Natural killer cell (primary cell): ENCODE results near the gene NEDD4L. TPM values are rescaled to one million over a fixed set of nuclear protein-coding genes. Genes with fewer than 3 reads are reported as not detected.

ENCODE experiments used
- ATAC-seq, 3 donors: fragments of 150-1000 bp in 2 of 3; fragments of 200-7000 bp in 1 of 3; cut with Tn5 transposase; 1 replicate in 1 of 3; 2 replicates in 2 of 3; pipeline ENCODE4 v1.10.0; 2021; ENCODE audit warnings: mild to moderate bottlenecking in 2 of 3, moderate library complexity in 2 of 3
- DNase-seq, 2 donors: peaks; one replicate each; pipeline versions ENCODE4 v3.0.0 to v3.0.0-alpha.2; 2013 to 2021; ENCODE audit warnings: mixed read lengths in 1 of 2
- H3K27ac ChIP-seq: one replicate; pipeline ENCODE4 v1.5.1; 2013; ENCODE audit warnings: mild to moderate bottlenecking, low read length
- H3K27me3 ChIP-seq: one replicate; pipeline ENCODE4 v1.6.1; 2013; ENCODE audit warnings: low read length; ENCODE audit not compliant: control insufficient read depth, insufficient read depth
- H3K36me3 ChIP-seq: one replicate; pipeline ENCODE4 v1.6.1; 2013; ENCODE audit warnings: low read length; ENCODE audit not compliant: control insufficient read depth, insufficient read depth
- H3K4me1 ChIP-seq: one replicate; pipeline ENCODE4 v1.6.1; 2013; ENCODE audit warnings: low read length; ENCODE audit not compliant: control insufficient read depth, insufficient read depth
- H3K4me3 ChIP-seq: one replicate; pipeline ENCODE4 v1.5.1; 2013; ENCODE audit warnings: low read length
- H3K9me3 ChIP-seq: one replicate; pipeline ENCODE4 v1.6.1; 2013; ENCODE audit warnings: low read length; ENCODE audit not compliant: control insufficient read depth, insufficient read depth
- H3K27ac Mint-ChIP-seq, 2 donors: one replicate each; pipeline ENCODE4 v1.8.0; 2022; ENCODE audit warnings: mild to moderate bottlenecking in 2 of 2, mixed read lengths in 2 of 2, moderate library complexity in 1 of 2
- H3K27me3 Mint-ChIP-seq, 2 donors: one replicate each; pipeline ENCODE4 v1.8.0; 2022; ENCODE audit warnings: low read depth in 2 of 2, mixed read lengths in 2 of 2
- H3K36me3 Mint-ChIP-seq: one replicate; pipeline ENCODE4 v1.8.0; 2022; ENCODE audit warnings: mixed read lengths
- H3K4me1 Mint-ChIP-seq, 2 donors: one replicate each; pipeline ENCODE4 v1.8.0; 2022; ENCODE audit warnings: mixed read lengths in 2 of 2
- H3K4me3 Mint-ChIP-seq: one replicate; pipeline ENCODE4 v1.8.0; 2022; ENCODE audit warnings: mild to moderate bottlenecking, moderate library complexity, mixed read lengths
- H3K9me3 Mint-ChIP-seq, 2 donors: one replicate each; pipeline ENCODE4 v1.8.0; 2022; ENCODE audit warnings: mixed read lengths in 2 of 2
- CTCF ChIP-seq: fragments of 200-600 bp; IDR thresholded peaks from one replicate; pipeline ENCODE4 v1.8.0; 2022; ENCODE audit warnings: antibody characterized with exemption
- WGBS: methylation state at CpG from one replicate; pipeline ENCODE4 v1.1.7; 2013; ENCODE audit warnings: missing lambda C conversion rate; ENCODE audit not compliant: insufficient coverage; 5-methylcytosine and 5-hydroxymethylcytosine counted together
- intact Hi-C: fragments of 100-400 bp; cut with micrococcal nuclease; formaldehyde crosslinking; loops from one replicate; pipeline ENCODE4 v1.14.2; 2022
- total RNA-seq, 4 donors: library from RNA; stranded (reverse); fragments of 120-200 nt in 1 of 4; gene quantifications; one replicate each; pipeline versions ENCODE4 v1.2.3 to v1.2.4, GENCODE V29; 2013 to 2022

Gene NEDD4L
- total RNA-seq, 3 donors from 2014 or later (not counting 1 experiment from before 2014, with no cell fraction given), result 3.4 to 15.3 (median 14.3) TPM

DNA sequence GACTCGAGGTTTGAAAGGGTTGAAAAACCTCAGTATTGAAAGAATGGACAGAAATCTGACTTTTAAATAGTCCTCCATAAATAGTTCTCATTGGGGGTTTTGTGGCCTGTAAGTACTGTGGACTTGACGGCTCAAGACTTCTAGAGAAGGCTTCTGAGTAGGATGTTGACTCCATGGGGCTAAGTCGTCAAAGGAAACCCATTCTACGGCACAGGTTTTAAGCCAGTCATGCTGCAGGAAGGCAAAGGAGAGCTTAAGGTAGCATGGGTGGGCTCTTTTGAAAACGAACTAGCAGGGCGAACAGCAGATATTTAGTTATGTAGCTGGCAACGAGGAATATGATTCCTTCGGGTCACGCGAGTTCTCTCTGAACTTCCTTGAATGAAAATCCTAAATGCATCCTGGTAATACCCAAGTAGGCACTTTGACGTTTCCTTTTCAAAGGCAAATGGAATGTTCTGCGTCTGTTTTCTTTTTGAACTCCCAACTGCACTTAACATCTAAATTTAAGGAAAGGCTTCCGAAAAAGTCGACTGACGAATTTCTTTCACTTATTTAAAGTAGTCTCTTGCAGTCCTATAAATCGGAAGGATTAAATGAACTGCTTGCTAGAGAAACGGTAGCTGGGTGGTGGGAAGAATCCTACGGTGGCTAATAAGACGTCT, 1.1 kb upstream of the NEDD4L start:
- no peaks in the 10 kb centered on the region for H3K36me3 Mint-ChIP-seq
- H3K27me3 ChIP-seq, result no peaks in the 10 kb centered on the region
- peaks cover 14% of the 10 kb centered on the region for H3K4me1 ChIP-seq
- WGBS, result 6% methylated on average over 16 of the region's 19 CpGs
- H3K9me3 ChIP-seq, result no peaks in the 10 kb centered on the region
- peak overlapping the region; percentile 69 for H3K4me3 ChIP-seq
- no peak overlapping the region for H3K27ac ChIP-seq
- peak overlapping the region; percentile 9 to 64 for H3K27ac Mint-ChIP-seq
- peak overlapping the region; percentile 89 for H3K4me3 Mint-ChIP-seq
- no peaks in the 10 kb centered on the region for H3K36me3 ChIP-seq
- H3K27me3 Mint-ChIP-seq, result peaks cover 13 to 24% of the 10 kb centered on the region in 2 donors
- DNase-seq (peak in 1 of 2 donors; percentile 40), ATAC-seq (no peak)
- intact Hi-C loops, result loop anchor here (1.0 to 5.0 kb wide), 3 partner anchors 79 to 137 kb away; no protein-coding TSS in a partner anchor
- TF ChIP-seq CTCF, result no peak
- H3K4me1 Mint-ChIP-seq, result peaks cover 20 to 30% of the 10 kb centered on the region in 2 donors
- no peaks in the 10 kb centered on the region for H3K9me3 Mint-ChIP-seq

DNA sequence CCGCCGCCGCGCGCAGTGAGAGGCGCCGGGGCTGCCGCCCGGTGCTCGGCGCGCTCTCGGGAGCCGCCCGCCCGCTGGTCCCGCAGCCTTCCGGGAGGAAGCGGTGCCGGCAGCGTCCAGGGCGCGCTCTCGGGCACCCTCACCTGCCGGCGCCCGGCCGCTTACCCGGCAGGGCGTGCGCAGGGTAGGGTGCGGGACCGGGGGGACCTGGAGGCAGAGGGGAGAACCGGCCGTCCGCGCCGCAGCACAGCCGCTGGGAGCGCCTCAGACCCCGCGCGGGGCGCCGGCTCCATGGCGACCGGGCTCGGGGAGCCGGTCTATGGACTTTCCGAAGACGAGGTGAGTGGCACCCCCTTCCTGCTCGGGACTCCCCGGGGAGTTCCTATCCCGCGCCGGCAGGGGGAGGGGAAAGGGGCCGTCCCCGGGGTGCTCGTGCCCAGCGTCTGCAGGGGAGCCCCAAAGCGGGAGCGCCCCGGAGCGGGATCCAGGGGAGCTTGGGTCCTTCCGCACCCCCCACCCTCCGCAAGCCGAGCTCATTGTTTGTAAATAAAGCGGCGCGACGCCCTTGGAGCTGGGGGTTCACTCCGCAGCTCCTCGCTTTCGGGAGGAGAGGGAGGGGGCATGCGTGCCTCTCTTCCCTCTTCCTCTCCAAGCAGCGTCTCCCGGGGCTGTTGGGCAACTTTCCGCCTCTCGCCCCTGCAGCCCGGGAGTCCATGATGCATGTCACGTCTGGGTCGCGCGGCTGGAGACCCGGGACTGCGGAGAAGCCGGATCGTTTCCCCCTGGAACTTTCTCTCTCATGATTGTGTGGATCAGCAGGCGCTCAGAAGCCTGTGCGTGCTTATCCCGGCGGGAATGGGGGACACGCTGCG, 580 bp downstream of the NEDD4L start:
- peaks cover 10 to 12% of the 10 kb centered on the region in 2 donors for H3K27me3 Mint-ChIP-seq
- peak; percentile 36 to 56 (median 42) for ATAC-seq
- under 1% methylated on average over 94 of the region's 94 CpGs for WGBS
- peak overlapping the region; percentile 38 to 63 for H3K27ac Mint-ChIP-seq
- peaks cover 20 to 30% of the 10 kb centered on the region in 2 donors for H3K4me1 Mint-ChIP-seq
- Histone ChIP-seq H3K27me3 (no peaks in the 10 kb centered on the region), H3K9me3 (no peaks in the 10 kb centered on the region), H3K4me3 (peak overlapping the region; percentile 58), H3K4me1 (peaks cover 14% of the 10 kb centered on the region), H3K27ac (no peak overlapping the region), H3K36me3 (no peaks in the 10 kb centered on the region)
- intact Hi-C loops, result loop anchor here (5.0 kb wide), 1 partner anchor 93 kb away; no protein-coding TSS in a partner anchor
- no peaks in the 10 kb centered on the region for H3K36me3 Mint-ChIP-seq
- H3K9me3 Mint-ChIP-seq, result no peaks in the 10 kb centered on the region
- H3K4me3 Mint-ChIP-seq, result peak overlapping the region; percentile 95
- no peak for TF ChIP-seq CTCF
- DNase-seq, result peak; percentile 42 to 72

DNA sequence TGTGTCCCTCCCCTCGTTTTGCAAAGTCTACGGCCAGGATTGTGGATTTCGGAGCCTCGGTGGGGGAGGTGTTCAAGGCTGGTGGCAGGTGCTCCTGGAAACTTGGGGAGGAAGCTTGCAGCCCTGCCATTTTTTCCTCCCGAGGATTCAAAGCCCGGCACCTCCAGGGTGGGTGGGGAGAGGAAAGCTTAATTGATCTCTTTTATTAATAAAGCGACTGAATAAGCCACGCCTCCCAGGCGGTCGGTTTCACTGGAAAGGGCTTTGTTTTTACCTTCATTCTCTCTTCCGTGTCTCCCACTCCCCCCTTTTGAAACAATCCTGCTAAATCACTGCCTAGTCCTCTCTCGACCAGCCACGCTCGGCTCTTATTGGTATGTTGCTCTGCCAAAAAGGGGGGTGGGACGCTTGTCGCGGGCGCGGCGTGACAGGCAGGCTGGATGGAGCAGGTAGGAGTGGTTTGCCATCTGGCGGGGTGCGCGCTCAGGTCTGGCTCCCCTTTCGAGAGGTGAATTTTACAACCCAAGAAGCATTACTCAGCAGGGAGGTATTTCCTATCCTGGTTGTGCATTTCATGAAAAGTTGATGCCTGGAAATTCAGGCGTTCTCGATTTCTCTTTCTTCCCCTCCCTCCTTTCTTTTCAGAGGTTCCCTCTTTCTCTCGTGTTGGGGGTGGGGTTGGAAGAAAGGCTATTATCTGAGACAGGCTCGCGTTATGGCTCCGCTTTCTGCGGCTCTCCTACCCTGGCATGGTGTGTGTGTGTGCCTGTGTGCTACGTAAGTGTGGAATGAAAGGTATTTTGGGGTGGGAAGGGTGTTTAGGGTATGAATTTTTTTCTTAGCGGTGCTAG, 1.4 kb downstream of the NEDD4L start:
- peaks cover 10 to 12% of the 10 kb centered on the region in 2 donors for H3K27me3 Mint-ChIP-seq
- H3K4me3 ChIP-seq, result peak overlapping the region; percentile 58
- peak; percentile 20 to 56 for DNase-seq

More for the DNA sequence above, 1.4 kb downstream of the NEDD4L start:
- Mint-ChIP-seq H3K4me1 (peaks cover 20 to 30% of the 10 kb centered on the region in 2 donors), H3K9me3 (no peaks in the 10 kb centered on the region), H3K4me3 (peak overlapping the region; percentile 95), H3K36me3 (no peaks in the 10 kb centered on the region), H3K27ac (peak overlapping the region; percentile 38 to 63)
- H3K4me1 ChIP-seq, result peaks cover 14% of the 10 kb centered on the region
- no peak for ATAC-seq
- no peaks in the 10 kb centered on the region for H3K9me3 ChIP-seq
- no peak overlapping the region for H3K27ac ChIP-seq
- intact Hi-C loops, result no loop called here
- H3K36me3 ChIP-seq, result no peaks in the 10 kb centered on the region
- no peak for TF ChIP-seq CTCF
- 4% methylated on average over 29 of the region's 33 CpGs for WGBS
- no peaks in the 10 kb centered on the region for H3K27me3 ChIP-seq
